HG03103 (cell line): ENCODE results near the gene HSD17B2.

Experiments used
- ATAC-seq: cut with Tn5 transposase; IDR thresholded peaks from one replicate; pipeline ENCODE4 v1.9.1; 2021; ENCODE audit warnings: low read depth; ENCODE audit not compliant: unreplicated experiment

The HSD17B2 gene

GRCh38 chr16:82017911-82018568 is 17.0 kb upstream of the HSD17B2 start:
- ATAC-seq: no peak

GRCh38 chr16:82019535-82019934 is 15.5 kb upstream of the HSD17B2 start:
- ATAC-seq: no peak

DNA sequence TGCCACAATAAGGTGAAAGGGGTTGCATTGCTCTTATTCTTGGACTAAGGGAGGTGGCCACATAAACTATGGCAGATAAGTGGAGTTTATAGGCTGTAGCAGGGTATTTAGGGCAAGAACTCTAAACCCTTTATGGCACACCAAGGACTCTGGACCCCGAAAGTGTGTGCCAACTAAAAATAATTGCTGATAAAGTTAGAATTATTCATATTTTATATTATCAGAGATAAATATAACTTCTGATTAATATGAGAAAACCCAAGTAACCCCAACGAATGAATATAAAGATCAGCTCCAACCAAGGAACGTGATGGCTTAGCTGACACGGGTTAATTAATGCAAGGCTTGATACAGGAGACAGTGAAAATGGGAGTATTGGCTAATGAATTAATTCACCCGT is 15.0 kb upstream of the HSD17B2 start:
- no peak for ATAC-seq

GRCh38 chr16:82023206-82023605 is 11.8 kb upstream of the HSD17B2 start:
- no peak for ATAC-seq

GRCh38 chr16:82024316-82024715 is 10.7 kb upstream of the HSD17B2 start:
- ATAC-seq: no peak

GRCh38 chr16:82024883-82025282 is 10.2 kb upstream of the HSD17B2 start:
- ATAC-seq: no peak

- ATAC-seq: no peak
Observed at GRCh38 chr16:82027629-82028064, 7.4 kb upstream of the HSD17B2 start.

DNA sequence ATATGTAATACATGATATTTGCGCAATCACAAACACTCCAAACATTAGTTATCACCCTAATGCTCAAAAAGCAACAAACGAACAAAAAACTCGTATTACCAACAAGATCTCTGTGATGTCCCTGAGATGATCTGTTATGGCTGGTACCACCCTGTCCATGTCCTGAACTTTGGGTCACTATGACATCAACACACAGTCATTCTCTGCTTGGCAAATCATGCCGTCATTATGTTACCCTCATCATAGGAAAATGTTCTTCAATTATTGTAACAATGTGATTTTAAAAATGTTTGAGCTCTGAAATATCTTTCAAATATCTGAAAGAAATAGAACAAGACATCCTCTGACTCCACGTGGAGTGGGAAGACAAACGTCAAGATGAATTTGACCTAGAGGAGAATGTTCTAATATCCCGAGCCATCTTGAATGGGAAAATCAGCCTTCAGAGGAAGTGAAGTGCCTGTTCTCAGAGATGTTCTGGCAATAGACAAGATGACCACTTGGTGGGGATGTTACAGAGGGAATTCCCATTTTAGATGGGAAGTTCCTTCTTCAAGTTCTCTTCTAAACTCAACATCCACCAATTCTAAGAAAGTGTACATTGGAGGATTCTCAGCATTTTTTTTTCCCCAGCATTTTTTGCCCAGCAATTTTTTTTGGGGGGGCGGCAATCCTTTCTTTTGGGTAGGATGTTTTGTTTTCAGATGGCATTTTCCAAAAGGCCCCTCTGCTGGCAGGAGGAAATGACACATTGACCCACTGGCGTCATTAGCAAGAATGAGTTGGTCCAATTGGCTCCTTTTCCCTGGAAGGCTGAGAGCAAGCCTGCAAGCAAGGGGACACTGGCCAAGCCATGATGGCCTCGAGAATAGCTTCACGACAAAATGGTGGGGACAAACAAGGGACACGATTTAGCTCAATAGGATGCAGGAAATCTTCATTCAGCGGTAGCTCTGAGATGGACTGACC is 3.7 kb upstream of the HSD17B2 start:
- ATAC-seq: no peak

DNA sequence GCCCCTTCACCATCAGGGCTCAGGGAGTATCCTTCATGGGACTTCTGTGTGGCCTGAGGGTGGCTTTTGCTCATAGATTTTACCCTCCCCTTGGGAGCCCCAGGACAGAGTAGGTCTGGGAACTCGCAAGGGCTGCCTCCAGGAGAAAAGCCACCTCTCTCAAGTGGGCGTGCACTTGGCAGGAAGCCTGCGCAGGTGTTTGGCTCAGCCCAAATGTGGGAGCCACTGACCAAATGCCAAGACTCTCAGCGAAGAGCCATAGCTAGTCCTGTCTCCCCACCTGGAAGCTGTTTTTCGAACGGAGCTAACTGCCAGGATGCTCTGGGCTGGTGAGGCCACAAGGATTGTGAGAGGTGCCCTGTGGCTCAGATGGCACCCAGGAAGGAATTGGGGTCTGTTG is 2.0 kb upstream of the HSD17B2 start:
- ATAC-seq: no peak

DNA sequence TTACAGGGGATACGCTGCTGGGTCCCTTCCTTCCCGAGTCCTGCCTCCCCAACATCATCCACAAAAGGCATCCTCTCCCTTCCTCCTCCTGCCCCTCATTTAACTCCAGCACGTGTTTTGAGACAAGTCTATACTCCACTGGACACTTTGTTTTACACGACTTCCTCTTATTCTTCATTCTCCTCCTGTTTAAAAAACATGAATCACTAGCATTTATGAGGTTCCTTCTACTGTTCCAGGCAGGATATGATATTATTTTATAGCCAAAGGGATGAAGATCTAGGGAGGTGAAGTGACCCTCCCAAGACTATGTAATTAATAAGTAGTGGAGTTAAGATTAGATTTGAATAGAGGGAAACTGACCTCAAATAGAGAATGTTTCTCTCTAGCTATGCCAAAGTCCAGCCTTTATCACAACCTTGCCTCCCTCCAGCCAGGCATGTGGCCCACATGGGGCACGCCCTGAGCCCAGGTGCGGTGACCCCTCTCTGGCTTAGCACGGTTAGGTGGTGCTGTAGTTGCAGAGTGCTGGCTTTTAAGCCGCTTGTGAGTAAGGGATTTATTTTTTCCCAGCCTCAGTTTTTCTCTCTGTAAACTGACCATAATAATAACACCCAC is 1.3 kb upstream of the HSD17B2 start:
- ATAC-seq: no peak

- no peak for ATAC-seq
Observed at GRCh38 chr16:82037251-82037650, 2.2 kb downstream of the HSD17B2 start.

- no peak for ATAC-seq
Observed at GRCh38 chr16:82037666-82038065, 2.6 kb downstream of the HSD17B2 start.

DNA sequence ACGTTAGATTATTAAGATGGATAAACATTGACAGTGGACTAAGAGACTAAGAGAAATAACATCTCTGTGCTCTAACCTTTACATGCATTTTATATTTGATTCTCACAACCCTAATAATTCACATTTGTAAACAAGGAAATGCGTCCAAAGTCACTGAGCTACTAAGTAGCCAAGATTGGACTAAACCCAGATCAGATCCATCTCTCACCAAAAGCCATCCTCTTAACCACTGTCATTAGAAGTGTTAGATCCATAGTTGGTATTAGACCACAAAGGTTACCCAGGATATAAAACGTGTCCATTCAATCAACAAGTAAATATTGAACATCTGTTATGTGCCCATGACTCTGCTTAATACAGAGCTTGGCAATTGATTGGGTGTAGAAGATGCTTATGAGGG is 5.2 kb downstream of the HSD17B2 start:
- no peak for ATAC-seq

DNA sequence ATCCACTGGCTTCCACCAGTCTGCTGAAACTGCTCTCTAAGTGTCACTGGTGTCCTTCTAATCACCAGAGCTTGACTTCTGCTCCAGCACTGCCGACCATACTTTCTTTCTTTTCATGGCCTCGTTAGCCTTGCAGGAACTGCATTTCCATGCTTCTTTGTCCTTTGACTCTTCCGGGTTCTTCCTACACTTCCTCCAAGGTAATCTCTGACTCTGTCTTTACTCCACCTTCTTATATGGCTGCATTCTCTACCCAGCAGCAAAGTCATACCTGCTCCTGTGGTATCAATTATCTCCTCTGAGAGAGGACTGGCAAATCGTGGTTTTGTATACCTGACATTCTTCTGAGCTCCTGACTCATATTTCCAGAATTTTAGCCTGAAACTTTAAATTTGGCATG is 6.5 kb downstream of the HSD17B2 start:
- ATAC-seq: no peak

GRCh38 chr16:82042144-82042543 is 7.1 kb downstream of the HSD17B2 start:
- no peak for ATAC-seq

- ATAC-seq: no peak
Observed at GRCh38 chr16:82042846-82043245, 7.8 kb downstream of the HSD17B2 start.

- no peak for ATAC-seq
Observed at GRCh38 chr16:82043680-82044584, 8.9 kb downstream of the HSD17B2 start.

DNA sequence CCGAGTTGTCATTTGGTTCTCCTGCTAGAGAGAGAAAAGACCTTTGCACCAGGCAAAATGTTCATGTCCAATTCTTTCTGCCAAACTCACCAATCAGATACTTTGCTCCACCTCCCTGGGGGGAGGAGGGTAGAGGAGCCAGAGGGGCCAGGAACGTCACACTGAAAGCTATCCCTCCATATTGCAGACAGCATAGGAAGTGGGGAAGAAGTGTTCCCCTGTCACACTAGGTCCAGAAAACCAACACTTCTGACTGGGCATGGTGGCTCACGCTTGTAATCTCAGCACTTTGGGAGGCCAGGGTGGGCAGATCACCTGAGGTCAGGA is 9.5 kb downstream of the HSD17B2 start:
- no peak for ATAC-seq

DNA sequence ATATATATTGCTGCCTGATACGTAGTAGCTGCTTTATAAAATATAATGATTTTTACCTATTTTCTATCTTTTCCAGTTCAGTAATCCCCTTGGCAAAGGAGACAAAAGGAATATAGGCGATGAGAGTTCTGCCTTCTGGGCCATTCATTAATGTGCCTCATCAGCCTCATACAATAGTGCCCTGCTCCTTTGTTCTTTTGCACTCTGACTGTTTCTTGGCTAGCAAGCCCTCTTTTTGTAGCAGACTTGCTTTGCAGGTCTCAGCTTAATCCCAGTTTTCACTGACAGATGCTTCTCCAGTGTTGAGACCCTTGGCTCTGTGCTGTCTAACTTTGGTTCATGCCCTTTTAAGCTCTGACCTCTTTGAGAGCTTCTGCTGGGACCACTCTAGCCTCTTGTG is 10.4 kb downstream of the HSD17B2 start:
- no peak for ATAC-seq

DNA sequence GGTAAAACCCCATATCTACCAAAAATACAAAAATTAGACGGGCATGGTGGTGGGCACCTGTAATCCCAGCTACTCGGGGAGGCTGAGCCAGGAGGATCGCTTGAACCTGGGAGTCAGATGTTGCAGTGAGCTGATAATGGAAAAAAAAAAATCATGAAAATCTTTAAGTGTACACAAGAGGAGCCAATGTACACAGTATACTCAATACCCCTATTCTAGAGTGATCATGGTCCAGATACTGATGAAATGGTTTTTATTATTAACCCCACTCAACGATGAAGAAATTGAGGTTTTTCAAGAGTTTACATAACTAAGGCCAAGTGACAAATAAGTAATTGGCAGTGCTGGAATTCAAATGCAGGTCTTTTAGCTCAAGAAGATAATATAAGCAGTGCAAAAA is 11.5 kb downstream of the HSD17B2 start:
- no peak for ATAC-seq

DNA sequence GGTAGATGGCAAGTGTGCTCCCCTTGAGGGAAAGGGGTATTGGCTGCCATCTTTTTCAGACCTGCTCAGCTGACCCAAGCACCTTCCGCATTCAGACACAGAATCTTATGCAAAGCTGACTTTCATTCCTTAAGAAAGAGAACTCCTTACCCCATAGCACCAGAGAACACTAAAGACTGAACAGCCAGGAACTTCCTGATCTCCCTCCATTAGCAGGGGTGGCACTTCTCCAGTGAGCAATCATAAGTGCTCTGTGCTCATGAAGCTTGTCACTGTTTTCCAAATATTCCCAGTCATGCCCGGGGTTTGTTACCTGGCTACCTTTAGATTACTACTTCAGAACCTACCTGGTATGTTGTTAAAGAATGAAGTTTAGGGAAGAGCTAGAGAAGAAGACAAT is 11.9 kb downstream of the HSD17B2 start:
- no peak for ATAC-seq
